Omental fat pad (tissue), 4 donors: ENCODE measurements around the gene CIRBP. TPM values are rescaled to one million over a fixed set of nuclear protein-coding genes. Genes with fewer than 3 reads are reported as not detected.

Experiments
- ATAC-seq: fragments of 150-250 bp; one replicate; pipeline ENCODE4 v1.9.1; 2016; ENCODE audit warnings: mild to moderate bottlenecking, moderate library complexity; ENCODE audit not compliant: low FRiP score
- DNase-seq: peaks from one replicate; pipeline ENCODE4 v3.0.0-alpha.2; 2019; ENCODE audit warnings: low spot score
- total RNA-seq, 4 donors: library from RNA; depleted of rRNA; stranded (reverse); fragments of >200 nt; gene quantifications; one replicate each; pipeline ENCODE4 v1.1.0, GENCODE V29; 2016
- TF ChIP-seq, protein P1 (sequence below), 3 donors: fragments of 450-650 bp; IDR thresholded peaks; one replicate each; pipeline ENCODE4 v1.5.1; 2016 to 2017; ENCODE audit warnings: antibody characterized with exemption in 3 of 3, mild to moderate bottlenecking in 3 of 3, moderate library complexity in 2 of 3

The CIRBP gene
- total RNA-seq, 4 donors from 2014 or later: 292 to 484 (median 372) TPM

DNA sequence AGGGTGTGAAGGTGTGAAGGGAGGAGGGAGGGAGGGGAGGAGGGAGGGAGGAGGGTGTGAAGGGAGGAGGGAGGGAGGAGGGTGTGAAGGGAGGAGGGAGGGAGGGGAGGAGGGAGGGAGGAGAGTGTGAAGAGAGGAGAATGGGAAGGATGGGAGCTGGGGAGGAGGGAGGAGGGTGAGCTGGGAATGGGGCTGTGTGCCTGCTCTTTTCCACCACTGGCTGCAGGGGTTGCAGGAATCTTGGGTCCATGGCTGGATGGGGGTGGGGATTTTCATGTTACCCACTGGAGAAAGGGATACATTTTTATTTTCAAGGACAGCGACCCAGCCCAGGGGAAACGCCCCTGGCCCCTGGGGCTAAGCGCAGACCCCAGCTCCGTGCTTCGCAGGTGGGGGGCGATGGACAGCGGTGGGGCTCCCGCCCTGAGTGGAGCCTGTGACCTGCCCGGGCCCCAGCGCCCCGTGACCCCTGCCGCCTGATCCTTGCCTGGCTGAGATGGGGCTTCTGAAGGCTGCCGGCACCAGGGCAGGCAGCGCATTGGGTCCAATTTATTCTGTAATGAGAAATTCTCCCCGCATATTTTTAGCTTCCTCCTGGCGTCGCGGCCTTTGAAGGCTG is 13.6 kb downstream of the CIRBP start:
- ATAC-seq (no peak), DNase-seq (no peak)
- TF ChIP-seq, protein P1, sequence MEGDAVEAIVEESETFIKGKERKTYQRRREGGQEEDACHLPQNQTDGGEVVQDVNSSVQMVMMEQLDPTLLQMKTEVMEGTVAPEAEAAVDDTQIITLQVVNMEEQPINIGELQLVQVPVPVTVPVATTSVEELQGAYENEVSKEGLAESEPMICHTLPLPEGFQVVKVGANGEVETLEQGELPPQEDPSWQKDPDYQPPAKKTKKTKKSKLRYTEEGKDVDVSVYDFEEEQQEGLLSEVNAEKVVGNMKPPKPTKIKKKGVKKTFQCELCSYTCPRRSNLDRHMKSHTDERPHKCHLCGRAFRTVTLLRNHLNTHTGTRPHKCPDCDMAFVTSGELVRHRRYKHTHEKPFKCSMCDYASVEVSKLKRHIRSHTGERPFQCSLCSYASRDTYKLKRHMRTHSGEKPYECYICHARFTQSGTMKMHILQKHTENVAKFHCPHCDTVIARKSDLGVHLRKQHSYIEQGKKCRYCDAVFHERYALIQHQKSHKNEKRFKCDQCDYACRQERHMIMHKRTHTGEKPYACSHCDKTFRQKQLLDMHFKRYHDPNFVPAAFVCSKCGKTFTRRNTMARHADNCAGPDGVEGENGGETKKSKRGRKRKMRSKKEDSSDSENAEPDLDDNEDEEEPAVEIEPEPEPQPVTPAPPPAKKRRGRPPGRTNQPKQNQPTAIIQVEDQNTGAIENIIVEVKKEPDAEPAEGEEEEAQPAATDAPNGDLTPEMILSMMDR (IDR thresholded peaks at IDR 0.05): no peak

DNA sequence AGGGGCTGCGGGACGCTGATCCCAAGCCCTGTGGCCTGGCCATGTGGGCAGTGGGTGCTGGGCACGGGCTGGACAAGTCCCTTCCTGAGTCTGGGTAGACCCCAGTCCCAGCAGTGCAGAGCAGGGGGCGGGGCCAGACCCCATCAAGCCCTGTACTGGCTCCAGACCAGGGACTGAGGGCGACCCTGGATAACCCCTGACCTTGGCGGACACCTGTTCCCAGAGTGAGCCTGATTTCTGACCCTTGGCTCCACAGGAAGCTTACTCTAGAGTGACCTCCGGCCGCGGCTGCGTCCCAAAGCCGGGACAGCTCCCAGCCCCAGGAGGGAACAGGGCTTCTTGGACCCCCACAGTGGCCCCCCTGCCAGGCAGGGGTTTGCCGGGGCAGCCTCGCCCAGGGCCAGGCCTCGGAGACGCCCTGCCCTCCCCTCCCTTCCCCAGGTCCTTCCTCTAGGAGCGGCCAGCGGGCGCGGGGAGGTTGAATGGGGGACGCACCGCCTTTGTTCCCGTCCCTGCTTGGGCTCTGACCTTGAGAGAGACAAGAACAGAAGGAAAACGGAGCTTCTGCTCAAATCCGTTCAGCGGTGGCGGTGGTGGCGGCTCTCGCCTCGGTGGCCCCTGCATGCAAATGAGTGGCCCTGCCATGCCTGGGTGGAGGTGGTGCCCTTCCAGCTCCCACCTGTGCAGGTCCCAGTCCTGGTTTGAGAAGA is 14.2 kb downstream of the CIRBP start:
- DNase-seq: no peak
- TF ChIP-seq, protein P1 (IDR thresholded peaks at IDR 0.05): no peak
- ATAC-seq: no peak

DNA sequence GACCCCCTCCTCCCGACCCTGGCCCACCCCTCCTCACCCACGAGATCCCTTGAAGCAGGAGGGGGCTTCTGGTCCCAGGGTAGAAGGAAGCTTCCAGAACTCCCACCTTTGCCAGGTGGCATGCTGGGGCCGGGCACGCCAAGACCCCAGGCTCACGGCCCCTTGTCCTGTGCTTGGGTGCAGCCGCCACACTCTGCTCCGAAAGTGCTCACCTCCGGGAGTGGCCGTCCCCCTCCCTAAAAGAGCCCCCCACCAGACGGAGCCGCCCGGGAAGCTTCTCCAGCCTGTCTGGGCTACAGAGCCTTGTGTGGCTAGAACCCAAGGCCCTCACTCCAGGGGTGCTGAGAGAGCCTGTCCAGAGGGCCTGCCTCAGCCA is 14.8 kb downstream of the CIRBP start:
- no peak for ATAC-seq
- TF ChIP-seq, protein P1 (IDR thresholded peaks at IDR 0.05): no peak
- no peak for DNase-seq

DNA sequence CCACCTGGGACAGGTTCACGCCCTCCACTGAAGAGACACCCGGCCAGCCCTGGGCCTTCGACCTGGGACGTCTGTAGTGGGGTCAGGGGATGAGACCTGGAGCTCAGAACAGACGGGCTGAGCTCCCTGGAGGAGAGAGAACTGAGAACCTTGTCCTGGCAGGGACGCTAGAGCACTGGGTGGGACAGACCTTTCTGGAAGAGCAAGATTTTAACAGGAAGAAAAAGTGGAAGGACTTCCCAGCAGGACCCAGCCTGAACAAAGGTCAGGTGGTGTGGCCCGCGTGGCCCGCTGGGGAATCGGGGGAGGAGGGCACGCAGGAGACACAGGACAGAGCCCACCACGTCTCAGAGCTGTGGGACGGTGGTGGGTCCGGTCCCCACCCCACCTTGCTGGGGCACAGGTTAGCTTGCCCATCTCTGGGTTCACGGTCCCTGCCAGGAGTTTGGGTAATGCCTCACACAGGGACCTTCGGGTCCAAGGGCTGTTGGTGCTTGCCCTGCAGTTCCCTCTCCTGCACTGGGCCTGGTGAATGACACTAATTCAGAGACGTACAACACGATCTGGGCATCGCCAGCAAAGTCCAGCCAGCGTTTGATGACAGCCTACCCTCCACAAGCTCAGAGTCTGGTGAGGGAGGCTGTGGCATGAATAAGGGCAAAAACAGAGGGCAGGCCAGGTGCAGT is 15.3 kb downstream of the CIRBP start:
- TF ChIP-seq, protein P1 (IDR thresholded peaks at IDR 0.05): no peak
- DNase-seq (no peak), ATAC-seq (no peak)

DNA sequence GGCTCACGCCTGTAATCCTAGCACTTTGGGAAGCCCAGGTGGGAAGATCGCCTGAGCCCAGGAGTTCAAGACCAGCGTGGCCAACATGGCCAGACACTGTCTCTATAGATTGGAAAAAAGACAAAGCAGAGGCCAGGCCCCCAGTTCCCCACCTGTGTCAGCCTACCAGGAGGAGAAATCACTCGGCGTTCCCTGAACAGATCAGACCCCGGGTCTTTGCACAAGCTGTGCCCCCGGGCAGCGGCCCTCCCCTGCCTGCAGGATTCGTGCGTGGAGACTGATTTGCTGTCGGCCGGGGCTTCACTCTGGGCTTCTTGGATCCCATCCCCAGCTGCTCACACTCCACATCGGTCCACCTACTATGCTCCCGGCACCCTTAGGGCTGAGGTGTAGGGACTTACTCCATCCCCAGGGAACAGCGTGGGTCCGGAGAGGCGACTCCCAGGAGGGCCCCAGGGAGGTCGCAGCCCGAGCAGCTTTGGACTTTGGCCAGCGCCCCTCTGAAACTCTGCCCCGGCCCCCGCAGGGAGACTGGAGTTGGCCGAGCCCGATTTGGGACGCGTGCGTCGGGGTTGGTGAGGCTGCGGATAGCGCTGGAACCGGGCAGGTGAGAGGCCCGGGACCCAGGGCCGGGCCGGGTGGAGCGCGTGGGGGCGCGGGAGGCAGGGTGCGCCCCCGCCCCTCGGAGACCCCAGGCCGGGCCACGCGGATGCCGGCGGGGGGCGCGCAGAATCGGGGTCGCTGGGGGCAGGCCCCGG is 16.0 kb downstream of the CIRBP start:
- no peak for DNase-seq
- TF ChIP-seq, protein P1 (IDR thresholded peaks at IDR 0.05): no peak
- ATAC-seq: no peak

DNA sequence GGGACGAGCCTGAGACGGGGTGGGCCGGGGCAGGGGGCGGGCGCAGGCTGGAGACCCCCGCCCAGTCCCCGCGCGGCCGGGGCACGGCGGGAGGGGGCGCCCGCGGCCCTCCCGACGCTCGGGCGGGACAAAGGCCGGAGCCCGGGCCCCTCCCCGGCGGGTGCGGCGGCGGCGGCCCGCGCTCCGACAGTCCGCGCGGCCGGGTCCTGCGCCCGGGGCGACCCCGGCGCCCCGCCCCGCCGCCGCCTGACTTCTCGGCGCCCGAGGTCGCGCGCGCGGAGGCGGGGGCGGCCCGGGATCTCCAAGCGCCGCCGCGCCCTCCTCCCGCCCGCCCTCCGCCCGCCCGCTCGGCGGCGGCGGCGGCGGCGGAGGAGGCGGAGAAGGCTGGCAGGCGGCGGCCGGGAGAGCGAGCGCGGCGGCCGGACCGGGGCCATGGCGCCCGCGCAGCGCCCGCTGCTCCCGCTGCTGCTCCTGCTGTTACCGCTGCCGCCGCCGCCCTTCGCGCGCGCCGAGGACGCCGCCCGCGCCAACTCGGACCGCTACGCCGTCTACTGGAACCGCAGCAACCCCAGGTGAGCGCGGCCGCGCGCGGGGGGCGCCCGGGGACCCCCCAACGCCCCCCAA is 16.7 kb downstream of the CIRBP start, which contains the start of gene EFNA2:
Gene EFNA2, plus strand, starts transcription at position 137 of the 624 bp plus-strand sequence. Its CDS starts 296 bp downstream, at position 433.
- TF ChIP-seq, protein P1 (IDR thresholded peaks at IDR 0.05): no peak
- no peak for DNase-seq

More for the DNA sequence above, 16.7 kb downstream of the CIRBP start, which contains the start of gene EFNA2:
- ATAC-seq: no peak
